Measurements from ENCODE around the gene CPS1. TPM values are rescaled to one million over a fixed set of nuclear protein-coding genes. Genes with fewer than 3 reads are reported as not detected.

CPS1 gene
- total and polyA plus RNA-seq, 2 experiments from 2014 or later: 5.5 to 11.0 TPM

DNA sequence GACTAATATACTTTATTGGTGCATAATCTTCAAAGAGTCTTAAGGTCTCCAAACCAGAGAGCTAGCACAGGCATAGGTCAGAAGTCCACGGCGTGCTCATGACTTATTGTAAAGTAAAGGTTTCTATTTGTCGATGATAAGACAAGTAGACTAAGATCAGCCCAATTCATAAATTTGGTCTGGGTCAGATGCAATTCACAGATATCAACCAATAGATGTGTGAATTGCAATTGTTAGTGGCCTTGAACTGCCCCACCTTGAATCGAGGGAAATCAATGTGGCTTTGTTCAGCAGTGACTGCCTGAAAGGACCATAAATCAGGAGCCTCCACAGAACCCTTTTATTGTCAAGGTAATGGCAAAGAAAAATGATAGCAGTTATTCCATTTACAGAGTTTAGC lies 39.1 kb upstream of the CPS1 start (continued):
- TF ChIP-seq, protein P1, sequence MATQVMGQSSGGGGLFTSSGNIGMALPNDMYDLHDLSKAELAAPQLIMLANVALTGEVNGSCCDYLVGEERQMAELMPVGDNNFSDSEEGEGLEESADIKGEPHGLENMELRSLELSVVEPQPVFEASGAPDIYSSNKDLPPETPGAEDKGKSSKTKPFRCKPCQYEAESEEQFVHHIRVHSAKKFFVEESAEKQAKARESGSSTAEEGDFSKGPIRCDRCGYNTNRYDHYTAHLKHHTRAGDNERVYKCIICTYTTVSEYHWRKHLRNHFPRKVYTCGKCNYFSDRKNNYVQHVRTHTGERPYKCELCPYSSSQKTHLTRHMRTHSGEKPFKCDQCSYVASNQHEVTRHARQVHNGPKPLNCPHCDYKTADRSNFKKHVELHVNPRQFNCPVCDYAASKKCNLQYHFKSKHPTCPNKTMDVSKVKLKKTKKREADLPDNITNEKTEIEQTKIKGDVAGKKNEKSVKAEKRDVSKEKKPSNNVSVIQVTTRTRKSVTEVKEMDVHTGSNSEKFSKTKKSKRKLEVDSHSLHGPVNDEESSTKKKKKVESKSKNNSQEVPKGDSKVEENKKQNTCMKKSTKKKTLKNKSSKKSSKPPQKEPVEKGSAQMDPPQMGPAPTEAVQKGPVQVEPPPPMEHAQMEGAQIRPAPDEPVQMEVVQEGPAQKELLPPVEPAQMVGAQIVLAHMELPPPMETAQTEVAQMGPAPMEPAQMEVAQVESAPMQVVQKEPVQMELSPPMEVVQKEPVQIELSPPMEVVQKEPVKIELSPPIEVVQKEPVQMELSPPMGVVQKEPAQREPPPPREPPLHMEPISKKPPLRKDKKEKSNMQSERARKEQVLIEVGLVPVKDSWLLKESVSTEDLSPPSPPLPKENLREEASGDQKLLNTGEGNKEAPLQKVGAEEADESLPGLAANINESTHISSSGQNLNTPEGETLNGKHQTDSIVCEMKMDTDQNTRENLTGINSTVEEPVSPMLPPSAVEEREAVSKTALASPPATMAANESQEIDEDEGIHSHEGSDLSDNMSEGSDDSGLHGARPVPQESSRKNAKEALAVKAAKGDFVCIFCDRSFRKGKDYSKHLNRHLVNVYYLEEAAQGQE (IDR thresholded peaks at IDR 0.05; ENCODE audit: unreplicated experiment): no peak
- TF ChIP-seq POLR2AphosphoS5 (IDR thresholded peaks at IDR 0.05; ENCODE audit: low read depth): no peak
- no peak for TF ChIP-seq EZH2phosphoT487 (IDR thresholded peaks at IDR 0.05; ENCODE audit: unreplicated experiment)
- TF ChIP-seq STAT1 (IDR thresholded peaks at IDR 0.05; ENCODE audit: unreplicated experiment): no peak
- no peak for TF ChIP-seq ZNF114 (CRISPR knock-in tag; IDR thresholded peaks at IDR 0.05)
- no peak for TF ChIP-seq EZH2 (IDR thresholded peaks at IDR 0.05; ENCODE audit: low read depth, unreplicated experiment)
- TF ChIP-seq CREB1 (CRISPR knock-in tag; IDR thresholded peaks at IDR 0.05; ENCODE audit: low read depth): no peak
- TF ChIP-seq, protein P2, sequence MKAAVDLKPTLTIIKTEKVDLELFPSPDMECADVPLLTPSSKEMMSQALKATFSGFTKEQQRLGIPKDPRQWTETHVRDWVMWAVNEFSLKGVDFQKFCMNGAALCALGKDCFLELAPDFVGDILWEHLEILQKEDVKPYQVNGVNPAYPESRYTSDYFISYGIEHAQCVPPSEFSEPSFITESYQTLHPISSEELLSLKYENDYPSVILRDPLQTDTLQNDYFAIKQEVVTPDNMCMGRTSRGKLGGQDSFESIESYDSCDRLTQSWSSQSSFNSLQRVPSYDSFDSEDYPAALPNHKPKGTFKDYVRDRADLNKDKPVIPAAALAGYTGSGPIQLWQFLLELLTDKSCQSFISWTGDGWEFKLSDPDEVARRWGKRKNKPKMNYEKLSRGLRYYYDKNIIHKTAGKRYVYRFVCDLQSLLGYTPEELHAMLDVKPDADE (IDR thresholded peaks at IDR 0.05): no peak
- TF ChIP-seq, protein P3, sequence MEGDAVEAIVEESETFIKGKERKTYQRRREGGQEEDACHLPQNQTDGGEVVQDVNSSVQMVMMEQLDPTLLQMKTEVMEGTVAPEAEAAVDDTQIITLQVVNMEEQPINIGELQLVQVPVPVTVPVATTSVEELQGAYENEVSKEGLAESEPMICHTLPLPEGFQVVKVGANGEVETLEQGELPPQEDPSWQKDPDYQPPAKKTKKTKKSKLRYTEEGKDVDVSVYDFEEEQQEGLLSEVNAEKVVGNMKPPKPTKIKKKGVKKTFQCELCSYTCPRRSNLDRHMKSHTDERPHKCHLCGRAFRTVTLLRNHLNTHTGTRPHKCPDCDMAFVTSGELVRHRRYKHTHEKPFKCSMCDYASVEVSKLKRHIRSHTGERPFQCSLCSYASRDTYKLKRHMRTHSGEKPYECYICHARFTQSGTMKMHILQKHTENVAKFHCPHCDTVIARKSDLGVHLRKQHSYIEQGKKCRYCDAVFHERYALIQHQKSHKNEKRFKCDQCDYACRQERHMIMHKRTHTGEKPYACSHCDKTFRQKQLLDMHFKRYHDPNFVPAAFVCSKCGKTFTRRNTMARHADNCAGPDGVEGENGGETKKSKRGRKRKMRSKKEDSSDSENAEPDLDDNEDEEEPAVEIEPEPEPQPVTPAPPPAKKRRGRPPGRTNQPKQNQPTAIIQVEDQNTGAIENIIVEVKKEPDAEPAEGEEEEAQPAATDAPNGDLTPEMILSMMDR (conservative IDR thresholded peaks at IDR 0.05; ENCODE audit: low read depth in 2 of 2): no peak
- no peak for TF ChIP-seq JUNB (IDR thresholded peaks at IDR 0.05; ENCODE audit: unreplicated experiment)
- no peak for TF ChIP-seq NANOG (IDR thresholded peaks at IDR 0.05; ENCODE audit: borderline replicate concordance)

DNA sequence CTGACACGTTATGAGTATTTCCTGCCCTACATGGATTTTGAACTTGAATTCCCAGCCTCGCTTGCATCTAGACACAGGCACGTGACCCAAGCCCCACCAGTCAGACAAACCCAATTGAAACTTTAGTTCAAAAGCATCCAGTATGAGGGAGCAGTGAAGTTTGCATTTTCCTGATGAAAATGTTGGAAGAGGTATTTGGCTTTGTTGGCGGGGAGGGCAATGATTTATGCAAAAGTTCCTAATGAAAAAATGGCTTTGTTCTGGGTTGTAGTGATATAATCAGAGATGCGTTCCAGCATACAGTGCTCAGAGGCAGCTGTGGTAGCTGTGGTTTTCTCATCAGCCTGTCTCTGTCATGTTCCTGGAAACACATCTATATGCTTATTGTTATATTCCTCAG lies 36.8 kb upstream of the CPS1 start:
- Mint-ChIP-seq H3K36me3 (ENCODE audit: low read depth) (no peaks in the 10 kb centered on the region), H3K27me3 (ENCODE audit: insufficient read depth, low read depth, poor library complexity) (no peaks in the 10 kb centered on the region), H3K4me3 (no peak overlapping the region), H3K27ac (no peak overlapping the region), H3K9me3 (no peaks in the 10 kb centered on the region; the same call in 2 of the 3 replicates), H3K4me1 (no peaks in the 10 kb centered on the region)
- ATAC-seq (no peak), DNase-seq (ENCODE audit: low spot score) (no peak)
- no peaks in the 10 kb centered on the region for H4K20me1 ChIP-seq (replicated peaks; ENCODE audit: insufficient read depth)
- no peak overlapping the region for H3K4me3 ChIP-seq
- H3K27ac ChIP-seq (ENCODE audit: low read depth): no peak overlapping the region
- H3K27me3 ChIP-seq (ENCODE audit: insufficient read depth): no peaks in the 10 kb centered on the region
- no peak overlapping the region for H3K4me2 ChIP-seq
- no peak overlapping the region for H2AFZ ChIP-seq
- no peaks in the 10 kb centered on the region for H3K9me2 ChIP-seq (ENCODE audit: insufficient read depth)
- no peaks in the 10 kb centered on the region for H3K79me2 ChIP-seq (replicated peaks; ENCODE audit: insufficient read depth)
- H3K4me1 ChIP-seq (ENCODE audit: insufficient read depth): no peaks in the 10 kb centered on the region
- no peaks in the 10 kb centered on the region for H3F3A ChIP-seq (replicated peaks; ENCODE audit: low read depth)
- no peaks in the 10 kb centered on the region for H3K36me3 ChIP-seq (ENCODE audit: insufficient read depth)
- no peak for TF ChIP-seq NANOG (IDR thresholded peaks at IDR 0.05; ENCODE audit: borderline replicate concordance)
- TF ChIP-seq, protein P3 (conservative IDR thresholded peaks at IDR 0.05; ENCODE audit: low read depth in 2 of 2): no peak
